IgD-negative memory B cell (primary cell): ENCODE data around the gene KRTAP5-3. TPM values are rescaled to one million over a fixed set of nuclear protein-coding genes. Genes with fewer than 3 reads are reported as not detected.
"Not testable (repeated sequence)": the region's sequence is repeated elsewhere in the genome, so short reads cannot be mapped to it uniquely, and the experiment has no call there.

ENCODE experiments used
- H3K27ac Mint-ChIP-seq, 3 donors: one replicate each; pipeline ENCODE4 v1.8.0; 2020 to 2022; ENCODE audit warnings: mild to moderate bottlenecking in 3 of 3, mixed read lengths in 3 of 3, moderate library complexity in 1 of 3
- H3K27me3 Mint-ChIP-seq: one replicate; pipeline ENCODE4 v1.8.0; 2021; ENCODE audit warnings: mixed read lengths
- H3K36me3 Mint-ChIP-seq: one replicate; pipeline ENCODE4 v1.8.0; 2020; ENCODE audit warnings: mild to moderate bottlenecking, mixed read lengths
- H3K4me1 Mint-ChIP-seq, 3 donors: one replicate each; pipeline ENCODE4 v1.8.0; 2020 to 2022; ENCODE audit warnings: mixed read lengths in 3 of 3, mild to moderate bottlenecking in 1 of 3
- H3K4me3 Mint-ChIP-seq, 4 donors: one replicate each; pipeline ENCODE4 v1.8.0; 2020 to 2022; ENCODE audit warnings: mild to moderate bottlenecking in 4 of 4, mixed read lengths in 4 of 4, moderate library complexity in 3 of 4
- H3K9me3 Mint-ChIP-seq, 3 donors: one replicate each; pipeline ENCODE4 v1.8.0; 2020 to 2021; ENCODE audit warnings: mixed read lengths in 3 of 3, mild to moderate bottlenecking in 1 of 3
- polyA plus RNA-seq: library from polyadenylated mRNA; unstranded; fragments of 300-500 nt; fragmentation: Illumina TruSeq; gene quantifications from one replicate; pipeline ENCODE4 v1.2.3, GENCODE V29; 2021

KRTAP5-3 gene
- polyA plus RNA-seq, 1 donor from 2014 or later = not detected

DNA sequence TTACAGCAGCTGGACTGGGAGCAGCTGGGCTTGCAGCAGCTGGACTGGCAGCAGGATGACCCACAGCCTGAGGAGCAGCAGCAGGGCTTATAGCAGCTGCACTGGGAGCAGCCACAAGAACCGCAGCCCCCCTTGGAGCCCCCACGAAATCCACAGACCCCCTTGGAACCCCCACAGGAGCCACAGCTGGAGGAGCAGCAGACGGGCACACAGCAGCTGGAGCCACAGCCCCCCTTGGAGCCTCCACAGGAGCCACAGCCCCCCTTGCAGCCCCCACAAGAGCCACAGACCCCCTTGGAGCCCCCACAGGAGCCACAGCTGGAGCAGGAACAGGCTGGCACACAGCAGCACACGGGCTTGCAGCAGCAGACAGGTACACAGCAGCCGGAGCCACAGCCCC is 362 bp downstream of the KRTAP5-3 start:
- peaks cover 7 to 17% (median 9%) of the 10 kb centered on the region in 3 donors for H3K4me1 Mint-ChIP-seq
- H3K4me3 Mint-ChIP-seq, H3K27ac Mint-ChIP-seq, H3K36me3 Mint-ChIP-seq, H3K9me3 Mint-ChIP-seq: not testable (repeated sequence)
- H3K27me3 Mint-ChIP-seq = peaks cover 12% of the 10 kb centered on the region

DNA sequence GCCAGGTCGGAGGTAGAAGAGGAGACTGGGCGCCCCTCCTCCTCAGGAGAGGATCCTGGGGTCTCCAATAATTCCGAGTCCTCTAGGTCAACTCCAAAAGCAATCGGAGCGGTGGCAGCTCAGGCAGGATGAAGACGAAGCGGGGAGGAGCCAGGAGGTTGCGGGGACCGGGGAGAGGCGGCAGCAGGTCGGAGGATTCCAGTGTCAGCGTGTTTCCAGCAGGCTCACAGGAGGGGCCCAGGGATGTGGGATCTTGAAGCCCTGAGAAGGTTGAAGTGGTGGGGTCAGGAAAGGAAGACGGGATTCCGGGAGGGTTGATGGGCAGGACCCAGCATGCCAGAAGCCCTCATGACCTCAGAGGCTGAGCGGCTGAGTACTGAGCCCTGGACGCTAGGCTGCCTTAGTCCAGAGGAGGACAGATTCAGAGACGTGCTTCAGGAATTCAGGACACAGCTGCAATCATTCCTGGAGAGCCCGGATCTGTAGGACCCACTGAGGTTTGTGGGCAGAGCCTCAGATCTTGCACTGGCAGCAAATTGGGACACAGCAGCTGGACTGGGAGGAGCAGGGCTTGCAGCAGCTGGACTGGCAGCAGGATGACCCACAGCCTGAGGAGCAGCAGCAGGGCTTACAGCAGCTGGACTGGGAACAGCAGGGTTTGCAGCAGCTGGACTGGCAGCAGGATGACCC is 962 bp downstream of the KRTAP5-3 start:
- H3K9me3 Mint-ChIP-seq, H3K36me3 Mint-ChIP-seq: not testable (repeated sequence)
- Mint-ChIP-seq H3K27ac (peak overlapping the region in 1 of 3 donors; percentile 58), H3K27me3 (peaks cover 12% of the 10 kb centered on the region), H3K4me3 (peak overlapping the region in 1 of 4 donors; percentile 43), H3K4me1 (peaks cover 7 to 17% (median 9%) of the 10 kb centered on the region in 3 donors)

- peaks cover 14 to 23% (median 15%) of the 10 kb centered on the region in 3 donors for H3K4me1 Mint-ChIP-seq
- not testable (repeated sequence) for H3K9me3 Mint-ChIP-seq, H3K36me3 Mint-ChIP-seq
- H3K4me3 Mint-ChIP-seq = peak overlapping the region; percentile 40 to 91 (median 70)
- H3K27ac Mint-ChIP-seq = peak overlapping the region; percentile 58 to 90 (median 77)
- H3K27me3 Mint-ChIP-seq = peaks cover 11% of the 10 kb centered on the region
Observed at GRCh38 chr11:1605923-1606322, 2.3 kb downstream of the KRTAP5-3 start.

GRCh38 chr11:1604711-1605110 is 3.6 kb downstream of the KRTAP5-3 start:
- Mint-ChIP-seq H3K4me1 (peaks cover 18 to 28% (median 21%) of the 10 kb centered on the region in 3 donors), H3K27me3 (peaks cover 10% of the 10 kb centered on the region), H3K9me3 (no peaks in the 10 kb centered on the region), H3K36me3 (no peaks in the 10 kb centered on the region), H3K4me3 (no peak overlapping the region), H3K27ac (no peak overlapping the region)

DNA sequence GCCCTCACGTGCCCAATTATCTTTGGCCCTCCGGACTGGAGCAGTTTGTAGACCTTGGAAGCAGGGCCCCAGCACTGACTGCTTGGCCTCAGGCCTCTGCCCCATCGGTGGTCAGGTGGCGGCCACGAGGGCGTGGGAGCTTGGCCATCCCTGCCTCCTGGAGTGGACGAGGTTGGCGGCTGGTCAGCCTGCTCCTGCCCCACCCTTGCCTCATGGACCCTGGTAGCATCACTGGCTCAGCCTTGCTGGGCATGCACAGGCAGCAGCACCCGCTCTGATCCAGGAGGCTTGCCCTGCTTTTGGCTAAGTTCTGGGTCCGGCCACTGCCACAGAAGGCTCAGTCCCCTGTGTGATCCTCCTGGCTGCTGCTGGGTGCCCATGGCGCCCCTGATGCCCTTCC is 4.1 kb downstream of the KRTAP5-3 start:
- H3K4me1 Mint-ChIP-seq = peaks cover 18 to 28% (median 21%) of the 10 kb centered on the region in 3 donors
- H3K9me3 Mint-ChIP-seq = no peaks in the 10 kb centered on the region
- no peak overlapping the region for H3K27ac Mint-ChIP-seq
- H3K4me3 Mint-ChIP-seq = no peak overlapping the region
- no peaks in the 10 kb centered on the region for H3K36me3 Mint-ChIP-seq
- peaks cover 10% of the 10 kb centered on the region for H3K27me3 Mint-ChIP-seq

- Mint-ChIP-seq H3K9me3 (no peaks in the 10 kb centered on the region), H3K27ac (peak overlapping the region in 1 of 3 donors; percentile 27), H3K4me1 (peaks cover 18 to 28% (median 21%) of the 10 kb centered on the region in 3 donors), H3K27me3 (peaks cover 11% of the 10 kb centered on the region), H3K4me3 (peak overlapping the region in 2 of 4 donors; percentile 3 to 59), H3K36me3 (no peaks in the 10 kb centered on the region)
Observed at GRCh38 chr11:1603629-1604028, 4.6 kb downstream of the KRTAP5-3 start.

DNA sequence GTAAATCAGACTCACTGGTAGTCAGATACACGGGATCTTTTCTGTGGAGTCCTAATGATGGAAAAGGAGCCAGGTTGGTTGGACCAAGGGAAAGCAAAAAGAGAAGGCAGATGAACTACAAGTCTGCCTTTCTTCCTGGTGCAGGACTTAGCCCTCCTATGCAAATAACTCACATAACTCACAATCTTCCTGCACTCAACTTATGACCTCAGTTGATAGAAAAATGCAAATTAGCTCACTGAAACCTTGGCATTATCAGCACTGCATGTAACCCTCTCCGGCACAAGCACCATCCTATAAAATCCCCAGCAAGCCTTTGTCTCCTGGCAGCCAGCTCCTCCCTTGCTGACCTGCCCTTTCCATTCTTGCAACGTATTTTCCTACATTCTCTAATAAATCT is 6.6 kb downstream of the KRTAP5-3 start:
- Mint-ChIP-seq H3K4me3 (peak overlapping the region in 2 of 4 donors; percentile 71 to 75), H3K4me1 (peaks cover 19 to 26% (median 21%) of the 10 kb centered on the region in 3 donors), H3K27me3 (peaks cover 13% of the 10 kb centered on the region), H3K27ac (peak overlapping the region in 1 of 3 donors; percentile 65)
- not testable (repeated sequence) for H3K36me3 Mint-ChIP-seq, H3K9me3 Mint-ChIP-seq

DNA sequence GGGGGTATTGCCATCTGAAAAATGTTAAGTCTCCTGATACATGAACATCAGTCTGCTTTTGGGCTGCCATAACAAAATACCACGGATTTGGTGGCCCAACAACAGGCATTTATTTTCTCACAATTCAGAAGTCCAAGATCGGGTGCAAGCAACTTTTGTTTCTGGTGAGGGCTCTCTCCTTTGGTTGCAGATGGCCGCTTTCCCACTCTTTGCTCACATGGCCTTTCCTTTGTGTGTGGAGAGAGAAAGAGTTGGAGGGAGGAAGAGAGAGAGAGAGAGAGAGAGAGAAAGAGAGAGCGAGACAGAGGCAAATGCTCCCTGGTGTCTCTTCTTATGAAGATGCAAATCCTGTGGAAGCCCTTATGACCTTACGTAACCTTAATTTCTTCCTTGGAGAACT is 7.6 kb downstream of the KRTAP5-3 start:
- Mint-ChIP-seq H3K27ac (no peak overlapping the region), H3K36me3 (no peaks in the 10 kb centered on the region), H3K9me3 (no peaks in the 10 kb centered on the region), H3K27me3 (peaks cover 13% of the 10 kb centered on the region), H3K4me3 (peak overlapping the region in 1 of 4 donors; percentile 29), H3K4me1 (peaks cover 18 to 20% (median 20%) of the 10 kb centered on the region in 3 donors)

GRCh38 chr11:1598816-1599215 is 9.4 kb downstream of the KRTAP5-3 start:
- no peaks in the 10 kb centered on the region for H3K36me3 Mint-ChIP-seq
- no peak overlapping the region for H3K4me3 Mint-ChIP-seq
- peaks cover 23 to 29% (median 26%) of the 10 kb centered on the region in 3 donors for H3K4me1 Mint-ChIP-seq
- H3K27ac Mint-ChIP-seq = no peak overlapping the region
- H3K27me3 Mint-ChIP-seq = peaks cover 15% of the 10 kb centered on the region
- no peaks in the 10 kb centered on the region for H3K9me3 Mint-ChIP-seq

- H3K36me3 Mint-ChIP-seq, H3K9me3 Mint-ChIP-seq, H3K27ac Mint-ChIP-seq, H3K4me3 Mint-ChIP-seq: not testable (repeated sequence)
- H3K27me3 Mint-ChIP-seq = peaks cover 15% of the 10 kb centered on the region
- H3K4me1 Mint-ChIP-seq = peaks cover 23 to 28% (median 26%) of the 10 kb centered on the region in 3 donors
Observed at GRCh38 chr11:1598406-1598805, 9.9 kb downstream of the KRTAP5-3 start.

DNA sequence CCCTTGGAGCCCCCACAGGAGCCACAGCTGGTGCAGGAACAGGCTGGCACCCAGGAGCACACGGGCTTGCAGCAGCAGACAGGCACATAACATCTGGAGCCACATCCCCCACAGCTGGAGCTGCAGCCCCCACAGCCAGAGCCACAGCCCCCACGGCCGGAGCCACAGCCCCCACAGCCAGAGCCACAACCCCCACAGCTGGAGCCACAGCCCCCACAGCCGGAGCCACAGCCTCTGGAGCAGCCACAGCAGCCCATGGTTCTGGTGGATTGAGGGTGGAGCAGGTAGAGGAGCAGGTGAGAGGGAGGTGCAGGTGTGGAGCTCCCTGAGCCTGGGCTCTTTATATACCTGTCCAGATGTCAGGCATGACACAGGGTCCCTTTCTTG is 10.3 kb downstream of the KRTAP5-3 start, which contains the start of gene KRTAP5-2:
KRTAP5-2 (minus strand) TSS at position 301 of the 387 bp plus-strand sequence; CDS start at position 257, 44 bp downstream.
- H3K4me3 Mint-ChIP-seq = no peak within 1 kb of the TSS
- peaks cover 15% of the 10 kb centered on the region for H3K27me3 Mint-ChIP-seq
- no peaks in the 10 kb centered on the region for H3K9me3 Mint-ChIP-seq
- peaks cover 19 to 30% (median 26%) of the 10 kb centered on the region in 3 donors for H3K4me1 Mint-ChIP-seq
- no peak within 1 kb of the TSS for H3K27ac Mint-ChIP-seq
- H3K36me3 Mint-ChIP-seq = no peaks in the 10 kb centered on the region

DNA sequence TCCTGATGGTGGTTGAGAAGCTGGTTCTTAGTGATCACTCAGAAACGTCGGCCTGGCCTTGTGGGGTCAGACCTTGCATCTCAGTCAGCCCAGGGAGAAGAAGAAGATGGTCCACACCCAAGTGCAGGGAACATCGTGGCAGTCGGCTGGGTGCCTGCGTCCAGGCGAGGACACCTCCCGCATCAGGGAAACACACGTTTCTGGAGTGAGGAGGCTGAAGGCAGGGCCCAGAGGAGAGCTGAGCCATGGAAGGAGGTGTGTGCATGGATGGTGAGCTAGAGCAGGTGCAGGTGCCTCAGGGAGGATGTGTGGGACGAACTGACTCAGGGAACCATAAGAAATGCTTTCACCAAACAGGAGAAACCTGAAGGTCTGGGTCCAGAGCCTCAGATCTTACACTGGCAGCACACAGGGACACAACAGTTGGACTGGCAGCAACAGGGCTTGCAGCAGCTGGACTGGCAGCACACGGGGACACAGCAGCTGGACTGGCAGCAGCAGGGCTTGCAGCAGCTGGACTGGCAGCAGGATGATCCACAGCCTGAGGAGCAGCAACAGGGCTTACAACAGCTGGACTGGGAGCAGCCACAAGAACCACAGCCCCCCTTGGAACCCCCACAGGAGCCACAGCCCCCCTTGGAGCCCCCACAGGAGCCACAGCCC is 10.8 kb downstream of the KRTAP5-3 start:
- Mint-ChIP-seq H3K27me3 (peaks cover 15% of the 10 kb centered on the region), H3K27ac (no peak overlapping the region), H3K4me1 (peaks cover 18 to 32% (median 26%) of the 10 kb centered on the region in 3 donors), H3K9me3 (no peaks in the 10 kb centered on the region), H3K4me3 (no peak overlapping the region), H3K36me3 (no peaks in the 10 kb centered on the region)

- peak overlapping the region in 1 of 4 donors; percentile 57 for H3K4me3 Mint-ChIP-seq
- not testable (repeated sequence) for H3K36me3 Mint-ChIP-seq, H3K9me3 Mint-ChIP-seq
- peak overlapping the region in 1 of 3 donors; percentile 81 for H3K27ac Mint-ChIP-seq
- H3K27me3 Mint-ChIP-seq = peaks cover 15% of the 10 kb centered on the region
- peaks cover 15 to 28% (median 24%) of the 10 kb centered on the region in 3 donors for H3K4me1 Mint-ChIP-seq
Observed at GRCh38 chr11:1596576-1597121, 11.6 kb downstream of the KRTAP5-3 start.

DNA sequence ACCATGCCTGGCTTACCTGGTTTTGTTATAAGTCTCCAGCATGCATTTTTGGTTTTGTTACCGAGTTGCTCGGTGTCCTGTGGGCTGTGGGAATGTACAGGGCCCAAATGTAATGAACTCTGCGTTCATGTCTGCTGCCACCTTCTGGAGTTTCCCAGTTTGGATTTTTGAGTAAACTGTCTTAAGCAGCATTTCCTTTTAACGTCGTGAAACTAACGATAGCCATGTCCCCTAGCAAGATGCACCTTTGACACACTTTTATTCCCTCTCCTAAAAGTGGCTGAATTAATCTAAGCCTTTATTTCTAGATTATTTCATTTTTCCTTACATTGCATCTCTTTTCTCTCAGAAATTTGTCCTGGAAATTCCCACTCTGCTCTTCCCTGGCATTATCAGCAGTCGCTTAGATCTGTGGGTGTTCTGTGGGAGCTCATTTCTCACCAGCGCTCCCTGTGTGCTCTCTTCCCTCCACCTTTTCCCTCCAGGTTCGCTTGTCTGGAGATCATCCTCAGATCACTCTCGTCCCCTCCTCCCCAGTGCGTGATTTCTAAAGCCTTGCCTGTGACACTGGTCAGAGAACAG is 12.2 kb downstream of the KRTAP5-3 start:
- not testable (repeated sequence) for H3K36me3 Mint-ChIP-seq, H3K9me3 Mint-ChIP-seq
- Mint-ChIP-seq H3K27ac (peak overlapping the region in 2 of 3 donors; percentile 19 to 81), H3K4me1 (peaks cover 12 to 25% (median 22%) of the 10 kb centered on the region in 3 donors), H3K4me3 (peak overlapping the region in 2 of 4 donors; percentile 57 to 83), H3K27me3 (peaks cover 15% of the 10 kb centered on the region)

- Mint-ChIP-seq H3K36me3 (peaks cover 1% of the 10 kb centered on the region), H3K4me1 (peaks cover 15 to 35% (median 30%) of the 10 kb centered on the region in 3 donors), H3K4me3 (no peak overlapping the region), H3K27ac (no peak overlapping the region), H3K9me3 (peaks cover 0 to 3% (median 0%) of the 10 kb centered on the region in 3 donors), H3K27me3 (peaks cover 14% of the 10 kb centered on the region)
Observed at GRCh38 chr11:1592628-1593027, 15.6 kb downstream of the KRTAP5-3 start.
